ENCODE data around the gene SYTL3.

DNA sequence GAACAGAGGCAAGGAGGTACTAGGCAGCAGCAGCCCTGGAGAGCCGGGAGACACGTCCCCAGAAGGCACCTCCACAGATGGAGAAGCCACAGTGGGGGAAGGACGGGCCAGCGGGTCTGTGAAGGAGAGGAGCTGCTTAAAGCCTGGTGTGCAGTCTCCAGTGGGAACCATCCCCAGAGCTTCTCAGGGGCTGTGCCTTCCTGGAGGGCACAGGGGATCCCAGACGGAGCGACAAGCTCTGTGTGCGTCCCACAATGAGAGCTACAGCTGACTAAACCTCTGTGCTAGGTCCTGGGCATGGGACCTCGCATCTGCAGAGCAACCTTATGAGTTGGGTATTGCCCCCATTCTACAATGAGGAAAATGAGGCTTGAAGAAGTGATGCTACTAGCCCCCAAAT, 118.6 kb downstream of the SYTL3 start:
- TF ChIP-seq, protein P1, sequence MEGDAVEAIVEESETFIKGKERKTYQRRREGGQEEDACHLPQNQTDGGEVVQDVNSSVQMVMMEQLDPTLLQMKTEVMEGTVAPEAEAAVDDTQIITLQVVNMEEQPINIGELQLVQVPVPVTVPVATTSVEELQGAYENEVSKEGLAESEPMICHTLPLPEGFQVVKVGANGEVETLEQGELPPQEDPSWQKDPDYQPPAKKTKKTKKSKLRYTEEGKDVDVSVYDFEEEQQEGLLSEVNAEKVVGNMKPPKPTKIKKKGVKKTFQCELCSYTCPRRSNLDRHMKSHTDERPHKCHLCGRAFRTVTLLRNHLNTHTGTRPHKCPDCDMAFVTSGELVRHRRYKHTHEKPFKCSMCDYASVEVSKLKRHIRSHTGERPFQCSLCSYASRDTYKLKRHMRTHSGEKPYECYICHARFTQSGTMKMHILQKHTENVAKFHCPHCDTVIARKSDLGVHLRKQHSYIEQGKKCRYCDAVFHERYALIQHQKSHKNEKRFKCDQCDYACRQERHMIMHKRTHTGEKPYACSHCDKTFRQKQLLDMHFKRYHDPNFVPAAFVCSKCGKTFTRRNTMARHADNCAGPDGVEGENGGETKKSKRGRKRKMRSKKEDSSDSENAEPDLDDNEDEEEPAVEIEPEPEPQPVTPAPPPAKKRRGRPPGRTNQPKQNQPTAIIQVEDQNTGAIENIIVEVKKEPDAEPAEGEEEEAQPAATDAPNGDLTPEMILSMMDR (IDR thresholded peaks at IDR 0.05), result no peak
- TF ChIP-seq POLR2A (IDR thresholded peaks at IDR 0.05), result no peak

Measured in lower leg skin (tissue), 3 donors.